ENCODE results near the gene TXNDC9.

- TF ChIP-seq CTCF (IDR thresholded peaks at IDR 0.05; ENCODE audit: insufficient read depth, low read length, poor library complexity, severe bottlenecking) (no peak), EZH2phosphoT487 (conservative IDR thresholded peaks at IDR 0.05; ENCODE audit: low read length) (no peak)
These were observed 38.1 kb downstream of the TXNDC9 start for GRCh38 chr2:99297994-99298393.

All from SU-DHL-6 (cell line).